Amygdala (tissue), 56 donors: ENCODE data around the gene RBFOX1.
"Not testable (repeated sequence)": the region's sequence is repeated elsewhere in the genome, so short reads cannot be mapped to it uniquely, and the experiment has no call there.

Source experiments
- DNase-seq, 56 donors: peaks; one replicate each; lab custom pipeline; 2025; lab: John Stamatoyannopoulos, UW

RBFOX1 gene

DNA sequence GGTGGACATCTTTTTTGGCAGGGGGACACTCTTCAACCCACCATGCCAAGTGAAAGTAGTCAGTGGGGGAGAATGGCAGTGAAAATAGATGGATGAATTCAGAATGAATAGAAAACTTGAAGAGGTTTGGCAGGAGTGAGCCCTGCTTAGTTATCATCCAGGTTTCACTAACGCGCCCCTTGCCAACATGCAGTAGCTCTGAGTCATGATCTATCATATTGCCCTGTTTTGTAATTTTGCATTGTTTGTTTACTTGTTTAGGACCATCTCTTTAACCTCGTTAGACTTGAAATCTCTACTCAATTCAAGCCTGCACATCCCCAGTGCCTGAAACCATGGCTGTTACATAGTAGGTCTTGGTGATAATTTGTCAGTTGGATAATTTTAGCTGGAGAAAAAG lies 116.7 kb downstream of the RBFOX1 start:
- no peak for DNase-seq

- no peak for DNase-seq
Observed at GRCh38 chr16:7449808-7450207, 117.2 kb downstream of the RBFOX1 start.

GRCh38 chr16:7450440-7450839 lies 117.8 kb downstream of the RBFOX1 start:
- no peak for DNase-seq

- no peak for DNase-seq
Observed at GRCh38 chr16:7452090-7452489, 119.4 kb downstream of the RBFOX1 start.

DNA sequence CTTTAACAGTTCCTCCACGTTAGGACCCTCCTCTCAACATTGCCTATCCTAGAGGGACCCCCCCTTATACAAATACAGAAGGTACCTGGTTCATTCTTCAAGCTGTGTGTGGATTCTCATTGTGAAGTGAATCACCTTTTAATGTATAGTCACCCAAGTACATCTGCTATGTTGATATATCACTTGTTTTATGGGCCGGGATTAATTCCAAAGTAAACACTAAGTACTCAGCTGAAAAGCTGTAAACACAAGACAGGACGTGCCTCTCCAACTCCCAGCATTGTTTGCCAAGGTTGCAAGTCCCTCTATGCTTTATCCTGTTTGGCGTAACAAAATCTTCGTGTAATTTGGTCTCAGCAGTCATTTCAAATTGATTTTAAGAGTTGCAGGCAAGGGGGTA lies 123.6 kb downstream of the RBFOX1 start:
- DNase-seq, result no peak

DNA sequence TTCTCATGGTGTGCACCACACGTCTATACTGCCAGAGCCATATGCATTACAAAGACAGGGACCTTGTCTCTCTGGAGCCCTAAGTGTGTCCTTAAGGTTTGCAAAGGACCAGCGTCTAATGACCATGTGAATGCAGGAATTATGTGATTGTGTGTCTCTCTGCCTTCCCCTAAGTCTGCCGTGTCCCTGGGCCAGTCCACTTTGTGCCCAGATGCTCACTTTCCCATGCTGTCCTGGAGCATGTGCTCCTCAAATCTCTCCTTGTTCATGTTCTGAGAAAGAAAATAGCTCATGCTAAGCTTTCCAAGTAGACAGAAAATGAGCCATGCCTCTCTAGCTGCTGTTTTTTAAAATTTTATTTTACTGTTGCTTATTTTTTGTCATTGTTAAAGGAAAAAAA lies 125.5 kb downstream of the RBFOX1 start:
- DNase-seq, result no peak

DNA sequence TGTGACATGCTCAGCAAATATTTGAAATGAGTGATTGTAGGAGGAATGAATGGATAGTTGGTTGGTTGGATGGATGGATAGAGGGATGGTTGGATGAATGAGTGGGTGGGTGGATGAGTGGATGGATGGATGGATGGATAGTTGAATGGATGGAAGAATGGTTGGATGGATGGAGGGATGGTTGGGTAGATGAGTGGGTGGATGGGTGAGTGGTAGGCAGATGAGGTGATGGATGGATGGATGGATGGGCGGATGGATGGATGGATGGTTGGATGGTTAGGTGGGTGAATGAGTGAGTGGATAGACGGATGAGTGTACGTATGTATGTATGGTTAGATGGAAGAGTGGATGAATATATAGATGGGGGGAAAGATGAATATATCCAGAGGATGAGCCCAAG lies 137.7 kb downstream of the RBFOX1 start:
- no peak for DNase-seq

DNA sequence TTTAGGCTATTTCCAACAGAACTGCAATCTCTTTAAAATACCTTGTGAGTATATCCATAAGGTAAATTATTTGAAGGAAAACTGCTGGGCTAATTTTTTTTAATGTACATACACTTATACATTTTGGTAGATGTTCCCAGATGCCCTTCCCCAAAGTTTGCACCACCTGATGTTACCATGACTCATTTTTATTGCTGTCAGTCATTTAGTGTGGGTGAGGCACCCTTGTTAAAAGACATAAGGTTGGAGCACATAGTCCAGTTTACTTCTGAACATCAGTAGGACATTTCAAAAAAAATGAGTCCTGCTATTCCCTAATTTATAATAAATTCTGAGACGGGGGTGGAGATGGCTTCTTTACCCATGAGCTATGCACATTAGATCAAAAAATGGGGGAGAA lies 138.6 kb downstream of the RBFOX1 start:
- DNase-seq, result no peak

- peak in 5 of 56 donors; percentile 3 to 42 (median 10) for DNase-seq
Observed at GRCh38 chr16:7482032-7482431, 149.4 kb downstream of the RBFOX1 start.

DNA sequence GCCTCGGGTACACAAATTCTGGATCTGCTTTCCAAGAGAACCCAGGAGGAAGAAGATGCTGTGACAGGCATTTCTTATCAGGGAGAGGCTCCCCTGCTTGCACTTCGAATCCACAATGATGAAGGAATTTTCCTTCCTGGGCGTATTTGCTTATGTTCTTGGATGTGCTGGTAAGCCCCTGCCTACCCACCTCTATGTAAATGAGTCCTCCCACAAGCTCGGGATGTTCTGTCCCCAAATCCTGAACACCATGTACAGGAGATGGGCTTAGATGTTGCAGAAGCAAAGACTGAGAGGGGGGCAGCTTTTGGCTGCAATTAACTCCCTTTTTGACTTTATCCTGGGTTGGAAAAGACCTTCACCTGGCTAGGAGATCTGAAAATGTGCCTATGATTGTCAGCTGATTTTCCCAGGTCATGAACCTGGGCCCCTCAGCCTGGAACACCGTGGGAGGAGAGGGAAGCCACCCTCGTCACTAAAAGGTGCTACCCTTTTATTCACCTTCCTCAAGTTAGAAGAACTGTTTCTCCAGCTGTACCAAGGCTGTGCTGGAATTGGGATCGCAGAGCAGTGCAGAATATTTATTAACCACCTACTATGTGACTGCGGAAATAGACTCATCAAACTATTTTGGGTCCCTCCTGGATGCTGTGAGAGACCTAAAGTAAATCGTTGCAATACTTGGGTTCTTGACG lies 150.1 kb downstream of the RBFOX1 start:
- peak in 1 of 56 donors; percentile 1 for DNase-seq

- DNase-seq, result no peak
Observed at GRCh38 chr16:7487574-7488323, 155.1 kb downstream of the RBFOX1 start.

- no peak for DNase-seq
Observed at GRCh38 chr16:7492122-7492521, 159.5 kb downstream of the RBFOX1 start.

DNA sequence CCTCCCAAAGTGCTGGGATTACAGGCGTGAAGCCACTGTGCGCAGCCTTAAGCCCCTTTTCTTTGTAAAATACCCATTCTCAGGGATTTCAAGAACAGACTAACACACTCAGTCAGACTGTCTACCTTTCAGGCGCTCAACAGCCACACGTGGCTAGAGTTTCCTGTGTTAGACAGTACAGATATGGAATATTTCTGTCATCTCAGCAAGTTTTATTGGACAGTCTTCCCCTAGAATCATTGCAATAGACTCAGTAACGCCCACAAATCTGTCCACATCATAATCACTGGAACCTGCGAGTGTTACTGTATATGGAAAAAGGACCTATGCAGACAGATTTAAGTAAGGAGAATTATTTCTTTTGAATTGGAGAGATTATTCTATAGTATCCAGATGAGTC lies 160.5 kb downstream of the RBFOX1 start:
- DNase-seq, result no peak

DNA sequence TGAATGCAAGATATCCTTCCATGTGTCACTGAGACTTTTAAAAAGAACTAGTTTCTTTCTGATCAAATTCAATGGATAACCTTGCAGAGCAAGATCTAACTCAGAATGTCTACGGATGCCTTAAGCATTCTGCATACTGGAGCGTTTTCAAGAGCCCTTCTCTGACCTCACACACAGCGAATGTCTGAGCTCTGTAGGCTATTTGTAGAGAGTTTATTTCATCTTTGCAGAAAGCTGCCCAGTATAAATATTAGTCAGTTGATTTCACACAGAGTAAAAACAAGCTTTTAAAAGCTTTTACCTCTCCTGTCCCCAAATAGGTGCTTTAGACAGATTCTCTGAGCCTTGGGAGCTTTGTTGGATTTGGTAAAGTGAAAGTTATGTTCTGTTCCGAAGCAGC lies 165.0 kb downstream of the RBFOX1 start:
- no peak for DNase-seq

DNA sequence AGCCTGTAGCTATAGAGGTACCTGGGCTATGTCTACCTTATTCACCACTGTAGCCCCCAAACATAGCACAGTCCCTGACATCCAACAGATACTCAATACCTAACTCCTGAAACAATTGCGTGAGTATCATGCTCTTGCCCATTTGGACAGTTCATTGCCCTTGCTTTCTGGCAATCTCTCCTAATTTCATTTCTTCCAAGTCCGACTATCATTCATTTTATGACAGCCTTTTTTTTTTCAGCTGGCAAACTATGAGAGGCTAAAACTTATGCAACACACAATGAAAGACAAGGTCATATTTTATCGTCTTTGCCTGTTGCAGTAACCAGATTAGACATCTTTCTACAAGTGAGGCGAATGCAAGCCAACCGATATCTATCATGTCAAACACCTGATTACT lies 169.2 kb downstream of the RBFOX1 start:
- DNase-seq, result no peak

- not testable (repeated sequence) for DNase-seq
Observed at GRCh38 chr16:7502591-7503157, 170.0 kb downstream of the RBFOX1 start.

- DNase-seq, result no peak
Observed at GRCh38 chr16:7503666-7504065, 171.0 kb downstream of the RBFOX1 start.

GRCh38 chr16:7504844-7505243 lies 172.2 kb downstream of the RBFOX1 start:
- no peak for DNase-seq

DNA sequence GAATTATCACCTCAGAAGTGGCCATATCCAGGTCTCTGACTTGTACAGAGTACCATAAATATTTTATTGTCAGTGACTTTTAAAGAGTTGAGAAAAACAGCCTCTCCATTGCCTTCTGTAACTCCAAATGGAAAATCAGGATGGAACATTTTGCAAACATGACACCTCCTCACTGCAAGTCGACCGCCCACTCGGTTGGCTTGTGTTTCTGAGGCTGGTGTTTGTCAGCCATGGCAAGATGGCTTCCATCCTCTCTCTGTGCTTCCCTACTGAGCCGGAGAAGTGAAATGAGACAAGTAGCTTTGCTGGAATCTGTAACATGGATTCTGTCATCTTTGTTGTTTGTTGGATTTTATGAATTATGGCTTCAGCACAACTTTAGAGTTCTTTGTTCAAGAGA lies 172.8 kb downstream of the RBFOX1 start:
- DNase-seq, result peak in 2 of 56 donors; percentile 5 to 11

- no peak for DNase-seq
Observed at GRCh38 chr16:7506363-7506762, 173.7 kb downstream of the RBFOX1 start.

DNA sequence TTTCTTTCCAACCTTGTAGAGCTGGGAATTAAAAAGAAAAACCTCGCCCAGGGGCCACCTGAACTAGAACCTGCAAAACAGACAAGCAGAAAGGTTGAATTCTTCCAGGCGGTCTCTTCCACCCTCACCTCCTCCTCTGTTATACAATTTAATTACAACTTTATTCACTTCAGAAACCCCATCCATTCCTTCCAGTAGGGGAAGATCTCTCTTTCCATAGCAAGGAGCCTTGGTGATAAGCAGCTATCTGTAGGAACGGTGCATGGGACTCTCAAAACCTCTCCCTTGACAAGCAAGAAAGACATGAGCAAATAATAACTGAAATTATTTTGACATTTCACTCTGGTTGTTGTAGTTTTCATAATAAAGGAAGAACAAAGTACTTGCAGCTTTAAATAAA lies 176.0 kb downstream of the RBFOX1 start:
- DNase-seq, result no peak
